SKM-1 (cell line): ENCODE measurements around the gene CRMP1.
"Not testable (repeated sequence)": the region's sequence is repeated elsewhere in the genome, so short reads cannot be mapped to it uniquely, and the experiment has no call there.

Experiments
- DNase-seq: peaks from one replicate; lab custom pipeline; 2025; ENCODE audit not compliant: unreplicated experiment; lab: John Stamatoyannopoulos, UW

CRMP1 gene

GRCh38 chr4:5863461-5864113 is 29.3 kb downstream of the CRMP1 start:
- DNase-seq: no peak

DNA sequence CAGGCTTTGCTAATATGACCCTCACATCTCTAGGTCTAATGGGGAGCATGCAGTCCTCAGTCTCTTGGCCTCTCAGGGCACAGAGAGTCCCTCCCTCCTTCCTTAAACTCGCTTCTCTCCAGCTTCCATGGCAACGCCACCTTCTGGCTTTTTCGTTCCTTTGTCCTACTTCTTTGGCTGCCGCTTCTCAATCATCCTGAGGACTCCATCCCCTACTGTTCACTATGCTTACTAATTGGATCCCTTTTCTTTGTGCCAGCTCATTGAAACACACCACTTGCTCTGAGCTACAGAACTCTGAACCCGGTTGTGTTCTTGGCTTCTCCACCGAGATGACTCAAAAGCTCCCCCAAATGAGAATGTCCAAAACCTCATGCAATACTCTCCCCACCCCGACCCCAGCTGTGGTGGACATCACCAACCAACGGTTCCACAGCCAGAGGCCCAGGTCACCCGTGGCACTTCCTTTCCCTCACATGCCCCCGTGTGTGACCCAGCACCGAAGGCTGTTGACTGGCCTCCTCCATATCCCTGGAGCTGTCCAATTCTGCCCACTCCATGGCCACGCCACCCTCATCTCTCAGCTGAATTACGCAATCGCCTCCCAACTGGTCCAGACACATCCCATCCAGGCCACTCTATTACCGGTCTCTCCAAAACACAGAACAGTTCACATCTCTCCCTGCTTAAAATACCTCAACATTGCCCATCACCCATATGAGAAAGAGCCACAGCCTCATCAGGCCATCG is 34.7 kb downstream of the CRMP1 start:
- no peak for DNase-seq

GRCh38 chr4:5857199-5857598 is 35.7 kb downstream of the CRMP1 start:
- DNase-seq: no peak

- DNase-seq: not testable (repeated sequence)
These were observed 36.5 kb downstream of the CRMP1 start for GRCh38 chr4:5856362-5856761.

DNA sequence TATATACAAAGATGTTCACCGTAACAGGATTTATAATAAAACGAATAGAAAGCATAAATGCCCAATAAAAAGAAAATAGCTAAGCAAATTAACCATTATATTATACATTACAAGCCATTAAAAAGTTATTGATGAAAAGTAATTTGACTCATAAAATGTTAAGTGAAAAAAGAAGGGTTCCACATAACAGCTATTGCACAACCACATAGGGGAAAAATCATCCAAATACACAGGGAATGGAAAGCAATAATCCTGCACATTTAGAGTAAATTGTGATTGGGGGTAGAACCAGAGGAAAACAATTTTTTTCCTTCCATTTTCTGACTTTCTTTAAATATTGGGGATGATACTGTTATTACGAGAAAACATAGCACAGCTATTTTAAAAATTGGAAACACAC is 38.0 kb downstream of the CRMP1 start:
- no peak for DNase-seq

GRCh38 chr4:5852523-5853202 is 40.2 kb downstream of the CRMP1 start:
- no peak for DNase-seq

DNA sequence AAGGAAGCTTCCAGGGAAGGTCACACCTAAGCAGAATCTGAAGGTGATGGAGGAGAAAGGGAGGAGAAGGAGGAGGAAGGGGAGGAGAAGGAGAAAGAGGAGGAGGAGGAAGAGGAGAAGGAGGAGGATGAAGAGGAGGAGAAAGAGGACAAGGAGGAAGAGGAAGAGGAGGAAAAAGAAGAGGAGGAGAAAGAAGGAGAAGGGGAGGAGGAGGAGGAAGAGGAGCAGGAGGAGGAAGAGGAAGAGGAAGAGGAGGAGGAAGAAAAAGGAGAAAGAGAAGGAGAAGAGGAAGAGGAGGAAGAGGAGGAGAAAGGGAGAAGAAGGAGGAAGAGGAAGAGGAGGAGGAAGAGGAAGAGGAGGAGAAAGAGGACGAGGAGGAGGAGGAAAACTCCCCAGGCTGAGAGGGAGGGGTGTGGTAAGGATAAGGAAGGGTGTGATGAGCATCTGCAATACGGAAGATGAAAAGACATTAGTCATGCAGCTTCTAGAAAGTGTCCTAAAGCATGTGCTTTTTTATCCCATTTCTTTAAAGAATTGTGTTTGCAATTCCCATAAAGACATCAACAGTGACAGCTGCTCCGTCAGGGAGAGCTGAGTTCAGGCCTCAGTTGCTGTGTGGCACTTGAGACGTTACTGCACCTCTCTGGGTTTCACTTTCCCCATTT is 41.1 kb downstream of the CRMP1 start:
- no peak for DNase-seq

DNA sequence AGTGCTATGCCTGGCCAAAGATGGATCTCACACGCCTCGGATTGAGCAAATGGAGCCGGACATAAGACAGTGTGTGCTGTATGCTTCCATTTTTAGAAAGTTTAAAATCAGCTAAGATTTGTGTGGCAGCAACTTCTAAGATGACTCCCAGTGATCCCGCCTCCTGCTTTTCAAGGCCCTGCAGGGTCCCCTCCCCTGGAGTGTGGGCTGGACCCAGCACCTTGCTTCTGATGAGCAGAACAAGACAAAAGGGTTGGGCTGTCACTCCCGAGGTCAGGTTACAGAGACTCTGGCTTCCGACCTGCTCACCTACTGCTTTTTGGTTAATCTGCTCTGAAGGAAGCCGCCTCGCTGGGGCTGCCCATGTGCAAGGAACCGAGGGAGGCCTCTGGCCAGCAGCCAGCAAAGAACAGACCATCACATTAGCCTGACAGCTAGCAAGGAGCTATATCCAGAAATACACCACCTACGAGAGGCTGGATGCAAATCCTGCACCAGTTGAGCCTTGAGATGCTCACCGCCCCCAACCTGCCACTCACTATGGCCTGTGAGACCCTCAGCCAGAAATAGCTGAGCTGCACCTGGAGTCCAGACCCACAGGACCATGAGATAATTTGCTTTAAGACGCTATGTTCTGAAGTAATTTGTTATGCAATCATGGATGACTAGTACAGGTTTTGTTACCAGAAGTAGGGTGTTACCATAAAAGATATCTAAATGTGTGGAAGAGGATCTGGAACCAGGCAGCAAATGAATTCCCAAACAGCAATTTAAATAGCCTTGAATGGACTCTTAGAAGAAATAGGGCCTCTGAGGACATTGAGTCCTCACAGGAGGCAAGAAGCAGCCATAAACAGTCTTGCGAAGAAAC is 47.6 kb downstream of the CRMP1 start:
- DNase-seq: no peak

- DNase-seq: no peak
These were observed 49.0 kb downstream of the CRMP1 start for GRCh38 chr4:5843573-5844530.

DNA sequence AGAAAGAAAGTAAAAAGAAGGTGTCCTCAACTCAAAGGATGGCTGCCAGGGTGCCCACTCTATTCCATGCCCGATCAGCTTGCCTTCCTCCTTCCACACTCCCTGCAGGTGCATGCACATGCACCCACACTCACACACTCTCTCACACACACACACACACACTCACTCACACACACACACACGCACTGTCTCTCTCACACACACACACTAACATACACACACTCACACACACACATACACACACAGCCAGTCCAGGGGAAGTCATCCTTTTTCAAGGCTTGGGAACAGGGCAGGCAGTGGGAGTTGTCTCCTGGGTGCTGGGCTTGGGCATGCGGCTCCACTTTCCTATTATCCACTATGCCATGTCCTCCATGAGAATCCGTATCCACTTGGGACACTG is 50.4 kb downstream of the CRMP1 start:
- no peak for DNase-seq

- DNase-seq: no peak
These were observed 52.9 kb downstream of the CRMP1 start for GRCh38 chr4:5839751-5840674.

- no peak for DNase-seq
These were observed 53.6 kb downstream of the CRMP1 start for GRCh38 chr4:5839332-5839731.

GRCh38 chr4:5837483-5837882 is 55.4 kb downstream of the CRMP1 start:
- not testable (repeated sequence) for DNase-seq

- no peak for DNase-seq
These were observed 55.9 kb downstream of the CRMP1 start for GRCh38 chr4:5836943-5837342.

DNA sequence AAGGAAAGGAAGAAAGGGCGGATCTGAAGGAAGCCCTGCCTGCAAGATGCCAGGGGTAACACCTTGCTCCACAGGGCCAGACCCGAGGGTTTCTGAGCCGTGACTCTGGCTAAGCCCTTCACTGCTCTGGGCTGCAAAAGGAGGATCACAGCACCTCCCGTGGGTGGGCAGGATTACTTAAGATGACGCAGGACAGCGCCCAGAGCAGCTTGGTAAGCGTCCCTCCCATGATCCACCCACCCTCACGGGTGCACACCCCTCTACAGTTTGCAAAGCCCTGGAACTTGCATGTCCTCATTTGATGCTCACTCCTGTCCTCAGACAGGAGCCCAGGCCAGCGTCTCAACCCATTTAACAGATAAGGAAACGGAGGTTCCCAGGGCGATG is 64.9 kb downstream of the CRMP1 start:
- DNase-seq: no peak

GRCh38 chr4:5827108-5828004 is 65.5 kb downstream of the CRMP1 start:
- no peak for DNase-seq

DNA sequence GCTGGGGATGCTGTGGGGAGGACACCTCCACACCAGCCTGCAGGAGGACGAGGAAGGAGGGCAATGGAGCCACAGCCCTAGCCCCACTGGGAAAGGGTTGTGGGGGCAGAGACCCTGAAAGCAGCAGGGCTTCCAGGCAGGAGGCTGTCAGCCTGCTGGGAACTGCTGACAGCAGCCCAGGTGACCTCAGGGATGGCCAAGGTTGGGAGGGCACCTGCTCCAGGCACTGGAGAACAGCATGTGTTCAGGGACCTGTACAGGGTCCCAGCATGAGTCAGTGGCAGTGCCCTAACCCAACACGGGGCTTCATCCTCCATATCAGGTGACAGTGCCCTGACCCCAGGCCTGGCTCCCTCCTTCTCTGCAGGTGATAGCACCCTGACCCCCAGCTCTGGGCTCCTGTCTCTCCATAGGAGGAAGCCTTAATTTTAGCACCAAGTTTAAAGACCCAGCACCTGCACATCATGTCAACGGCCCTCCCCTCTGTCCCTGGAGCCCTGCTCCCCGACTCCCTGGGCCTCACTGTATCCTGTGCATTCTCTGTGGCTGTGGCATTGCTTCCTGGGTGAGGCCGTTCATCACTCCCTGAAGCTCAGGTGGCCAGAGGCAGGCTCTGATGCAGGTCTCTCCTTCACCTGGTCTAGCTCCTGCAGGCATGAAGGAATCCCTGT is 66.3 kb downstream of the CRMP1 start:
- DNase-seq: no peak
